ENCODE results near the gene NPTX1. TPM values are rescaled to one million over a fixed set of nuclear protein-coding genes. Genes with fewer than 3 reads are reported as not detected.

The NPTX1 gene
- total and polyA plus RNA-seq, 12 donors = 0.30 to 68.2 (median 5.5) TPM

GRCh38 chr17:80466188-80466705, 10.2 kb downstream of the NPTX1 start:
- no peak for DNase-seq
- 81 to 87% (median 83%) methylated on average over 14 to 15 of the region's 15 CpGs for WGBS, 4 donors
- Histone ChIP-seq H3K4me3 (no peak overlapping the region), H3K4me1 (replicated peaks in 1 of 2) (no peaks in the 10 kb centered on the region), H3K9me3 (replicated peaks in 1 of 3) (no peaks in the 10 kb centered on the region), H3K27ac (no peak overlapping the region), H3K36me3 (replicated peaks in 1 of 2) (no peaks in the 10 kb centered on the region), H3K27me3 (no peaks in the 10 kb centered on the region)
- intact Hi-C loops (cut with DNase I) = no loop called here
- TF ChIP-seq CTCF (IDR thresholded peaks at IDR 0.05) = no peak
- TF ChIP-seq POLR2A (IDR thresholded peaks at IDR 0.05) = no peak

DNA sequence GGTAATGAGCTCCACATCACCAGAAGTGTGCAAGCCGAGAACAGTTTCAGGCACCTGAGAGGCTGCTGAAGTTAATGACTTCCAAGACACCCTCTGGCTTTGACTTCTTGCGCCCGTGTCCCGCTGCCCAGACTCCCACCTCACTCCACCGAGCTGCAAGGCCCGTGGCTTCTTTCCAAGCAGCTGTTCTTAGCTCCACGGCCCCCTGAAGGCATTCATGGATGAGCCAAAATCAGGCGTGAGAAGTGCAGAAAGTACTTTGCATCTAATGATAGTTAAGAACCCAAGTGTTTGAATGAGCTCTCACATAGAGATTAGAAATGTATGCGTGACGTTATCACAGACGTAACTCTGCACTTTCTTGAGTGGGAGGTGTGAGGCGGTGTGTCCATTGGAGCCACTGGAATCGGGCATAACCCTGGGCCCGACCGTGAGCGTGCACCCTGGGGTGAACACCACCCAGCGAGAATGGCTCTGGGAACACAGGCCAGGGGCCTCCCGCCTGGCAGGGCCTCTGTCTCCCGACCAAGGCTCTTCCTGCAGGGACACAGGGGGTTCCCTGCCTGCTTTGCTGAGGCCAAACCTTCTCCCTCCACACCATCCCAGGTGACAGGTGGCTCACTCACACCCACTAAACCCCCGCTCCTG, 11.0 kb downstream of the NPTX1 start:
- Histone ChIP-seq H3K36me3 (replicated peaks in 1 of 2) (no peaks in the 10 kb centered on the region), H3K27me3 (no peaks in the 10 kb centered on the region), H3K4me1 (replicated peaks in 1 of 2) (no peaks in the 10 kb centered on the region), H3K27ac (no peak overlapping the region), H3K9me3 (replicated peaks in 1 of 3) (no peaks in the 10 kb centered on the region), H3K4me3 (no peak overlapping the region)
- intact Hi-C loops (cut with DNase I) = no loop called here
- TF ChIP-seq CTCF (IDR thresholded peaks at IDR 0.05) (no peak), POLR2A (IDR thresholded peaks at IDR 0.05) (no peak)
- DNase-seq = no peak
- 82 to 87% (median 85%) methylated on average over 20 of the region's 20 CpGs for WGBS, 4 donors

- no peak overlapping the region for H3K4me3 ChIP-seq
- TF ChIP-seq POLR2A (IDR thresholded peaks at IDR 0.05) (no peak), CTCF (IDR thresholded peaks at IDR 0.05) (no peak)
- no peaks in the 10 kb centered on the region for H3K27me3 ChIP-seq
- no peaks in the 10 kb centered on the region for H3K36me3 ChIP-seq (replicated peaks in 1 of 2)
- DNase-seq = no peak
- no peaks in the 10 kb centered on the region for H3K9me3 ChIP-seq (replicated peaks in 1 of 3)
- H3K27ac ChIP-seq = no peak overlapping the region
- 81 to 100% (median 88%) methylated on average over 3 to 8 of the region's 8 CpGs for WGBS, 4 donors
- no peaks in the 10 kb centered on the region for H3K4me1 ChIP-seq (replicated peaks in 1 of 2)
- intact Hi-C loops (cut with DNase I) = no loop called here
These were observed 11.9 kb downstream of the NPTX1 start for GRCh38 chr17:80464486-80464885.

GRCh38 chr17:80463784-80464400, 12.5 kb downstream of the NPTX1 start:
- intact Hi-C loops (cut with DNase I) = no loop called here
- H3K27me3 ChIP-seq = no peaks in the 10 kb centered on the region
- no peak for TF ChIP-seq POLR2A (IDR thresholded peaks at IDR 0.05)
- no peak for TF ChIP-seq CTCF (IDR thresholded peaks at IDR 0.05)
- WGBS, 4 donors = 56 to 70% (median 67%) methylated on average over 8 to 13 of the region's 13 CpGs
- H3K9me3 ChIP-seq (replicated peaks in 1 of 3) = no peaks in the 10 kb centered on the region
- no peak overlapping the region for H3K4me3 ChIP-seq
- no peak overlapping the region for H3K27ac ChIP-seq
- no peaks in the 10 kb centered on the region for H3K36me3 ChIP-seq (replicated peaks in 1 of 2)
- no peaks in the 10 kb centered on the region for H3K4me1 ChIP-seq (replicated peaks in 1 of 2)
- no peak for DNase-seq

All from adrenal gland (tissue), 12 donors.